Mesendoderm (in vitro differentiated cells): ENCODE data around the gene PCSK1.

Experiments
- DNase-seq: peaks from one replicate; pipeline ENCODE4 v3.0.0; 2013
- H2AK5ac ChIP-seq: 2 replicates; pipeline ENCODE4 v1.6.1; 2013; ENCODE audit warnings: low read length, inconsistent platforms
- H2BK120ac ChIP-seq: 2 replicates; pipeline ENCODE4 v1.6.1; 2013; ENCODE audit warnings: low read depth, mild to moderate bottlenecking, low read length, moderate library complexity, mixed read lengths
- H2BK15ac ChIP-seq: replicated peaks from 2 replicates; pipeline ENCODE4 v1.6.1; 2013; ENCODE audit warnings: low read depth, mild to moderate bottlenecking, moderate library complexity
- H2BK5ac ChIP-seq: 2 replicates; pipeline ENCODE4 v1.6.1; 2013; ENCODE audit warnings: low read length, inconsistent platforms
- H3K18ac ChIP-seq: 2 replicates; pipeline ENCODE4 v1.6.1; 2013; ENCODE audit warnings: mild to moderate bottlenecking, low read length, mixed read lengths
- H3K23ac ChIP-seq: one replicate; pipeline ENCODE4 v1.6.1; 2013; ENCODE audit warnings: low read length
- H3K27ac ChIP-seq: 2 replicates; pipeline ENCODE4 v1.5.1; 2013; ENCODE audit warnings: low read depth, mild to moderate bottlenecking, inconsistent platforms, low read length, moderate library complexity
- H3K27me3 ChIP-seq: 2 replicates; pipeline ENCODE4 v1.6.1; 2013; ENCODE audit warnings: low read length, control low read depth, mild to moderate bottlenecking, inconsistent platforms; ENCODE audit not compliant: insufficient read depth, poor library complexity
- H3K36me3 ChIP-seq: 2 replicates; pipeline ENCODE4 v1.6.1; 2013; ENCODE audit warnings: low read length, inconsistent platforms; ENCODE audit not compliant: control insufficient read depth, insufficient read depth
- H3K4ac ChIP-seq: one replicate; pipeline ENCODE4 v1.6.1; 2013; ENCODE audit warnings: low read depth, mild to moderate bottlenecking, low read length, moderate library complexity
- H3K4me1 ChIP-seq: 2 replicates; pipeline ENCODE4 v1.6.1; 2013; ENCODE audit warnings: low read depth, low read length, inconsistent platforms; ENCODE audit not compliant: control insufficient read depth
- H3K4me2 ChIP-seq: 2 replicates; pipeline ENCODE4 v1.6.1; 2013; ENCODE audit warnings: low read length
- H3K4me3 ChIP-seq: 2 replicates; pipeline ENCODE4 v1.5.1; 2013; ENCODE audit warnings: mild to moderate bottlenecking, low read length
- H3K56ac ChIP-seq: one replicate; pipeline ENCODE4 v1.6.1; 2013; ENCODE audit warnings: low read length
- H3K79me1 ChIP-seq: 2 replicates; pipeline ENCODE4 v1.6.1; 2013; ENCODE audit warnings: low read length, inconsistent platforms
- H3K79me2 ChIP-seq: 2 replicates; pipeline ENCODE4 v1.6.1; 2013; ENCODE audit warnings: mild to moderate bottlenecking, low read length; ENCODE audit not compliant: control insufficient read depth, insufficient read depth
- H3K9ac ChIP-seq: 2 replicates; pipeline ENCODE4 v1.6.1; 2013; ENCODE audit warnings: low read length, inconsistent platforms
- H4K5ac ChIP-seq: one replicate; pipeline ENCODE4 v1.6.1; 2013; ENCODE audit warnings: low read length
- H4K8ac ChIP-seq: one replicate; pipeline ENCODE4 v1.6.1; 2013; ENCODE audit warnings: low read depth, mild to moderate bottlenecking, control low read depth, low read length, moderate library complexity
- WGBS: extraction: QIAGEN DNeasy Blood & Tissue Kit; methylation state at CpG from one replicate; pipeline ENCODE4 v1.1.7; 2013; ENCODE audit warnings: low lambda C conversion rate, missing lambda C conversion rate; ENCODE audit not compliant: insufficient coverage; ENCODE audit errors: extremely low coverage; 5-methylcytosine and 5-hydroxymethylcytosine counted together

Gene PCSK1

GRCh38 chr5:96415897-96416296 is 17.2 kb downstream of the PCSK1 start:
- Histone ChIP-seq H3K4me1 (no peaks in the 10 kb centered on the region), H2BK15ac (no peak overlapping the region), H3K4me2 (no peak overlapping the region), H3K9ac (no peak overlapping the region), H3K79me1 (no peaks in the 10 kb centered on the region), H3K56ac (no peak overlapping the region), H3K18ac (no peak overlapping the region), H3K4ac (no peak overlapping the region), H3K23ac (no peak overlapping the region), H3K4me3 (no peak overlapping the region), H2AK5ac (no peak overlapping the region), H3K79me2 (no peaks in the 10 kb centered on the region), H4K8ac (no peak overlapping the region), H2BK120ac (no peak overlapping the region), H3K36me3 (no peaks in the 10 kb centered on the region), H3K27me3 (no peaks in the 10 kb centered on the region), H2BK5ac (no peak overlapping the region), H4K5ac (no peak overlapping the region), H3K27ac (no peak overlapping the region)
- whole genome bisulfite sequencing: 100% methylated on average over 1 of the region's 3 CpGs
- DNase-seq: no peak

GRCh38 chr5:96412868-96413449 is 20.1 kb downstream of the PCSK1 start:
- no peak overlapping the region for H4K8ac ChIP-seq
- H3K27ac ChIP-seq: no peak overlapping the region
- H3K79me1 ChIP-seq: no peaks in the 10 kb centered on the region
- H4K5ac ChIP-seq: no peak overlapping the region
- H3K79me2 ChIP-seq: no peaks in the 10 kb centered on the region
- WGBS: no CpG with 5 or more reads among the region's 3 CpGs
- H2BK120ac ChIP-seq: no peak overlapping the region
- no peak overlapping the region for H3K4me2 ChIP-seq
- no peak overlapping the region for H3K56ac ChIP-seq
- H3K9ac ChIP-seq: no peak overlapping the region
- no peak overlapping the region for H3K4me3 ChIP-seq
- H3K27me3 ChIP-seq: no peaks in the 10 kb centered on the region
- no peak overlapping the region for H3K23ac ChIP-seq
- no peak for DNase-seq
- no peaks in the 10 kb centered on the region for H3K4me1 ChIP-seq
- H2BK15ac ChIP-seq: no peak overlapping the region
- H3K4ac ChIP-seq: no peak overlapping the region
- H3K18ac ChIP-seq: no peak overlapping the region
- no peak overlapping the region for H2BK5ac ChIP-seq
- no peak overlapping the region for H2AK5ac ChIP-seq
- no peaks in the 10 kb centered on the region for H3K36me3 ChIP-seq

DNA sequence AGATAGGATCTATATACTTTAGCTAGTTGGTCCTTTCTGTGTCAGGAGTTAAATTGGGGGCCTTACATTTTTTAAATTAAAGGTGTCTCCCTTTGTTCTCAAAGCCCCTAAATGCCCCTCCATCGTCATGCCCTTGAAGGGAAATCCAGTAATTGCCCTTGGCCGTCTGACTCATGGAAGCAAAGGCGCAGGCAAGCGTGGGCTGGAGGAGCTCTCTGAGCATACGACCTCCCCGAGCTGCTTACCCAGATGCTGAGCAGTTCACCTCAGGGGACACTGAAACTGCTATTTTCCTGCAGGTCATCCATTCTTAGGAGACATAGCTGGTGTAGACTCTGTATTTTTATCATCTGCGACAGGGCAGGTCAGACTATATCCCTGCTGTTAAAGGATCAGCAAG is 23.0 kb downstream of the PCSK1 start:
- Histone ChIP-seq H3K23ac (no peak overlapping the region), H3K4me2 (no peak overlapping the region), H3K4ac (no peak overlapping the region), H3K36me3 (no peaks in the 10 kb centered on the region), H3K27me3 (no peaks in the 10 kb centered on the region), H3K56ac (no peak overlapping the region), H2BK15ac (no peak overlapping the region), H3K4me3 (no peak overlapping the region), H2AK5ac (no peak overlapping the region), H4K8ac (no peak overlapping the region), H3K18ac (no peak overlapping the region), H3K79me2 (no peaks in the 10 kb centered on the region), H3K27ac (no peak overlapping the region), H2BK120ac (no peak overlapping the region), H3K79me1 (no peaks in the 10 kb centered on the region), H3K4me1 (no peaks in the 10 kb centered on the region), H2BK5ac (no peak overlapping the region), H3K9ac (no peak overlapping the region), H4K5ac (no peak overlapping the region)
- WGBS: no CpG with 5 or more reads among the region's 7 CpGs
- DNase-seq: no peak

DNA sequence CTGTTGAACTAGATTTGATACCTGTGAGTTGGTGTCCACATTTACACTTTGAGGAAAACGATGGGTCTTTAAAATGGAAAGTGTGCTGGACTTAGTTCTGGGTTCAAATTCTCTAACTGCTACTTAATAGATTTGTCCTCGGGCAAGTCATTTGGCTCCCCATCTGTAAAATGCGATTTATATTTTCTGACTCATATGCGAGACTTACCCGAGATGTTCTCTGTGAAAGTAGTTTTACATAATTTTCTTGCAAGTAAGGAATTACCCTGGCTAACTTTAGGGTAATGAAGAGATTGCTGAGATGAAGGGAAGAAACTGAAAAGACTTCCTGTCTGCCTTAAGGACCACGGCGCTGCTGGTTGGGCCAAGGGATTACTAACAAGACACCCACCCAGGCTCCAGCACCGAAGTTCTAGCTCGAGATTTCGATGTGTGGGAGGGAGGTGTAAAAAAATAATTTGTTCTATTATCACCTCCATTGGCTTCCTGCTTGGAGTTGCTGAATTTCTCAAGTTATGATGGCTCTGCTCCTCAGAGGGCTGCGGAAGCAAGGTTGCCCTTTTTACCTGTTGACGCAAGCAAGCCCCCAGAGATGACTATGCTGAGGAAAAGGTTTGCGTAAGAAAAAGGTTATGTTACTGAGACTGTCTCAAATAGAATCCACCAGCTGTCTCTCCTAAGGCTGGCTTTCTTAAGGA is 24.1 kb downstream of the PCSK1 start:
- Histone ChIP-seq H3K4me3 (no peak overlapping the region), H2BK120ac (no peak overlapping the region), H2AK5ac (no peak overlapping the region), H3K79me2 (no peaks in the 10 kb centered on the region), H3K36me3 (no peaks in the 10 kb centered on the region), H3K27me3 (no peaks in the 10 kb centered on the region), H3K4ac (no peak overlapping the region), H4K8ac (no peak overlapping the region), H3K23ac (no peak overlapping the region), H3K56ac (no peak overlapping the region), H3K79me1 (no peaks in the 10 kb centered on the region), H4K5ac (no peak overlapping the region), H2BK5ac (no peak overlapping the region), H3K27ac (no peak overlapping the region), H3K18ac (no peak overlapping the region), H3K4me2 (no peak overlapping the region), H3K4me1 (no peaks in the 10 kb centered on the region), H3K9ac (no peak overlapping the region), H2BK15ac (no peak overlapping the region)
- DNase-seq: no peak
- no CpG with 5 or more reads among the region's 13 CpGs for WGBS

DNA sequence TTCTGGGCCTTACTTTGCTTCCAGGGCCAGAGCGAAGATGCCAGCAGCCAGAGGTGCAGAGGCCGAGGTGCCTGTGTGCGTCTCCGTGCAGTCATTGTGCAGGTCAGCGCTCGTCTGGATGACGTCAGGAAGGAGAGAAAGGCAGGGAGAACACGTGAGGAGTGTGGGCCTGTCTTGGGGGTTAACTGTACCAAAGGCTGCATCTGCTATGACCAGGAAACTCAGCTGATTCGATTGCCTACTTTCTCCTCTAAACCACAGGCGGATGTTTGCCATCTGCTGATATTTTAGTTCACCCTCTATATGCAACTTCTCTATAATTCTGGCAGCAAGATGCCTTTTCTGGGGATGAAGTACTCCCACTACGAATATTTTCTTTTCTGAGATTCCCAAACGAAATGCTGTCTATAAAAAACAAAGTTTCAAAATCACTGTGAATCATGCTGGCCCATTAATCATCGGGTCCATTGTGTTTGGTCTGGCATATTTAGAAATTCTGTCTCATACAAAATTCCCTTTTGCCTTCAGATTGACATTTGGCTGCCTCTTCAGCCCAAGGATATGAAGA is 24.8 kb downstream of the PCSK1 start:
- H3K79me1 ChIP-seq: no peaks in the 10 kb centered on the region
- H3K27me3 ChIP-seq: no peaks in the 10 kb centered on the region
- no peak for DNase-seq
- H2BK120ac ChIP-seq: no peak overlapping the region
- WGBS: no CpG with 5 or more reads among the region's 13 CpGs
- no peaks in the 10 kb centered on the region for H3K4me1 ChIP-seq
- H4K5ac ChIP-seq: no peak overlapping the region
- H3K23ac ChIP-seq: no peak overlapping the region
- H2AK5ac ChIP-seq: no peak overlapping the region
- H3K9ac ChIP-seq: no peak overlapping the region
- H4K8ac ChIP-seq: no peak overlapping the region
- no peak overlapping the region for H2BK5ac ChIP-seq
- no peaks in the 10 kb centered on the region for H3K79me2 ChIP-seq
- no peak overlapping the region for H3K4ac ChIP-seq
- H2BK15ac ChIP-seq: no peak overlapping the region
- no peak overlapping the region for H3K4me3 ChIP-seq
- H3K36me3 ChIP-seq: no peaks in the 10 kb centered on the region
- no peak overlapping the region for H3K4me2 ChIP-seq
- no peak overlapping the region for H3K56ac ChIP-seq
- no peak overlapping the region for H3K18ac ChIP-seq
- H3K27ac ChIP-seq: no peak overlapping the region

GRCh38 chr5:96407436-96407835 is 25.6 kb downstream of the PCSK1 start:
- no peak overlapping the region for H2BK120ac ChIP-seq
- H3K56ac ChIP-seq: no peak overlapping the region
- H3K36me3 ChIP-seq: no peaks in the 10 kb centered on the region
- H2BK15ac ChIP-seq: no peak overlapping the region
- no peak overlapping the region for H2BK5ac ChIP-seq
- H3K79me2 ChIP-seq: no peaks in the 10 kb centered on the region
- H3K4me2 ChIP-seq: no peak overlapping the region
- H3K23ac ChIP-seq: no peak overlapping the region
- H2AK5ac ChIP-seq: no peak overlapping the region
- H3K27me3 ChIP-seq: no peaks in the 10 kb centered on the region
- H3K4me1 ChIP-seq: no peaks in the 10 kb centered on the region
- H3K4ac ChIP-seq: no peak overlapping the region
- H3K27ac ChIP-seq: no peak overlapping the region
- H3K79me1 ChIP-seq: no peaks in the 10 kb centered on the region
- no peak overlapping the region for H4K5ac ChIP-seq
- H3K4me3 ChIP-seq: no peak overlapping the region
- DNase-seq: no peak
- H4K8ac ChIP-seq: no peak overlapping the region
- no peak overlapping the region for H3K9ac ChIP-seq
- H3K18ac ChIP-seq: no peak overlapping the region
